ENCODE measurements around the gene ACVR1C.

GRCh38 chr2:157601807-157602206 lies 26.9 kb downstream of the ACVR1C start:
- TF ChIP-seq, protein P1, sequence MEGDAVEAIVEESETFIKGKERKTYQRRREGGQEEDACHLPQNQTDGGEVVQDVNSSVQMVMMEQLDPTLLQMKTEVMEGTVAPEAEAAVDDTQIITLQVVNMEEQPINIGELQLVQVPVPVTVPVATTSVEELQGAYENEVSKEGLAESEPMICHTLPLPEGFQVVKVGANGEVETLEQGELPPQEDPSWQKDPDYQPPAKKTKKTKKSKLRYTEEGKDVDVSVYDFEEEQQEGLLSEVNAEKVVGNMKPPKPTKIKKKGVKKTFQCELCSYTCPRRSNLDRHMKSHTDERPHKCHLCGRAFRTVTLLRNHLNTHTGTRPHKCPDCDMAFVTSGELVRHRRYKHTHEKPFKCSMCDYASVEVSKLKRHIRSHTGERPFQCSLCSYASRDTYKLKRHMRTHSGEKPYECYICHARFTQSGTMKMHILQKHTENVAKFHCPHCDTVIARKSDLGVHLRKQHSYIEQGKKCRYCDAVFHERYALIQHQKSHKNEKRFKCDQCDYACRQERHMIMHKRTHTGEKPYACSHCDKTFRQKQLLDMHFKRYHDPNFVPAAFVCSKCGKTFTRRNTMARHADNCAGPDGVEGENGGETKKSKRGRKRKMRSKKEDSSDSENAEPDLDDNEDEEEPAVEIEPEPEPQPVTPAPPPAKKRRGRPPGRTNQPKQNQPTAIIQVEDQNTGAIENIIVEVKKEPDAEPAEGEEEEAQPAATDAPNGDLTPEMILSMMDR (IDR thresholded peaks at IDR 0.05) = no peak
- TF ChIP-seq POLR2A (IDR thresholded peaks at IDR 0.05) = no peak
